HG02938 (cell line): ENCODE results near the gene DNAJC1.

Experiments
- ATAC-seq: cut with Tn5 transposase; IDR thresholded peaks from one replicate; pipeline ENCODE4 v1.9.1; 2021; ENCODE audit warnings: mild to moderate bottlenecking, moderate library complexity; ENCODE audit not compliant: unreplicated experiment

The DNAJC1 gene

GRCh38 chr10:21964983-21965665, 38.4 kb downstream of the DNAJC1 start:
- ATAC-seq: no peak

GRCh38 chr10:21962358-21962757, 41.2 kb downstream of the DNAJC1 start:
- ATAC-seq: no peak

GRCh38 chr10:21961847-21962246, 41.7 kb downstream of the DNAJC1 start:
- no peak for ATAC-seq

- ATAC-seq: no peak
Observed at GRCh38 chr10:21959998-21960397, 43.5 kb downstream of the DNAJC1 start.

GRCh38 chr10:21954690-21955089, 48.8 kb downstream of the DNAJC1 start:
- ATAC-seq: no peak

- no peak for ATAC-seq
Observed at GRCh38 chr10:21954132-21954531, 49.4 kb downstream of the DNAJC1 start.

- no peak for ATAC-seq
Observed at GRCh38 chr10:21953585-21954057, 49.9 kb downstream of the DNAJC1 start.

- no peak for ATAC-seq
Observed at GRCh38 chr10:21950566-21950965, 53.0 kb downstream of the DNAJC1 start.

- ATAC-seq: no peak
Observed at GRCh38 chr10:21946946-21947345, 56.6 kb downstream of the DNAJC1 start.

- ATAC-seq: no peak
Observed at GRCh38 chr10:21944727-21945386, 58.7 kb downstream of the DNAJC1 start.

GRCh38 chr10:21943633-21944265, 59.8 kb downstream of the DNAJC1 start:
- ATAC-seq: no peak

- no peak for ATAC-seq
Observed at GRCh38 chr10:21935439-21936023, 68.0 kb downstream of the DNAJC1 start.

GRCh38 chr10:21934307-21934706, 69.2 kb downstream of the DNAJC1 start:
- ATAC-seq: no peak

GRCh38 chr10:21929070-21929469, 74.5 kb downstream of the DNAJC1 start:
- no peak for ATAC-seq

GRCh38 chr10:21927631-21928353, 75.7 kb downstream of the DNAJC1 start:
- ATAC-seq: no peak

- ATAC-seq: no peak
Observed at GRCh38 chr10:21926949-21927348, 76.6 kb downstream of the DNAJC1 start.

GRCh38 chr10:21926358-21926925, 77.1 kb downstream of the DNAJC1 start:
- no peak for ATAC-seq

GRCh38 chr10:21925851-21926250, 77.7 kb downstream of the DNAJC1 start:
- no peak for ATAC-seq

- no peak for ATAC-seq
Observed at GRCh38 chr10:21924511-21924910, 79.0 kb downstream of the DNAJC1 start.

GRCh38 chr10:21920633-21921032, 82.9 kb downstream of the DNAJC1 start:
- no peak for ATAC-seq

GRCh38 chr10:21919906-21920305, 83.6 kb downstream of the DNAJC1 start:
- no peak for ATAC-seq
